ENCODE results near the gene P3H2.
"Not testable (repeated sequence)": the region's sequence is repeated elsewhere in the genome, so short reads cannot be mapped to it uniquely, and the experiment has no call there.

Gene P3H2, protein sequence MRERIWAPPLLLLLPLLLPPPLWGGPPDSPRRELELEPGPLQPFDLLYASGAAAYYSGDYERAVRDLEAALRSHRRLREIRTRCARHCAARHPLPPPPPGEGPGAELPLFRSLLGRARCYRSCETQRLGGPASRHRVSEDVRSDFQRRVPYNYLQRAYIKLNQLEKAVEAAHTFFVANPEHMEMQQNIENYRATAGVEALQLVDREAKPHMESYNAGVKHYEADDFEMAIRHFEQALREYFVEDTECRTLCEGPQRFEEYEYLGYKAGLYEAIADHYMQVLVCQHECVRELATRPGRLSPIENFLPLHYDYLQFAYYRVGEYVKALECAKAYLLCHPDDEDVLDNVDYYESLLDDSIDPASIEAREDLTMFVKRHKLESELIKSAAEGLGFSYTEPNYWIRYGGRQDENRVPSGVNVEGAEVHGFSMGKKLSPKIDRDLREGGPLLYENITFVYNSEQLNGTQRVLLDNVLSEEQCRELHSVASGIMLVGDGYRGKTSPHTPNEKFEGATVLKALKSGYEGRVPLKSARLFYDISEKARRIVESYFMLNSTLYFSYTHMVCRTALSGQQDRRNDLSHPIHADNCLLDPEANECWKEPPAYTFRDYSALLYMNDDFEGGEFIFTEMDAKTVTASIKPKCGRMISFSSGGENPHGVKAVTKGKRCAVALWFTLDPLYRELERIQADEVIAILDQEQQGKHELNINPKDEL

DNA sequence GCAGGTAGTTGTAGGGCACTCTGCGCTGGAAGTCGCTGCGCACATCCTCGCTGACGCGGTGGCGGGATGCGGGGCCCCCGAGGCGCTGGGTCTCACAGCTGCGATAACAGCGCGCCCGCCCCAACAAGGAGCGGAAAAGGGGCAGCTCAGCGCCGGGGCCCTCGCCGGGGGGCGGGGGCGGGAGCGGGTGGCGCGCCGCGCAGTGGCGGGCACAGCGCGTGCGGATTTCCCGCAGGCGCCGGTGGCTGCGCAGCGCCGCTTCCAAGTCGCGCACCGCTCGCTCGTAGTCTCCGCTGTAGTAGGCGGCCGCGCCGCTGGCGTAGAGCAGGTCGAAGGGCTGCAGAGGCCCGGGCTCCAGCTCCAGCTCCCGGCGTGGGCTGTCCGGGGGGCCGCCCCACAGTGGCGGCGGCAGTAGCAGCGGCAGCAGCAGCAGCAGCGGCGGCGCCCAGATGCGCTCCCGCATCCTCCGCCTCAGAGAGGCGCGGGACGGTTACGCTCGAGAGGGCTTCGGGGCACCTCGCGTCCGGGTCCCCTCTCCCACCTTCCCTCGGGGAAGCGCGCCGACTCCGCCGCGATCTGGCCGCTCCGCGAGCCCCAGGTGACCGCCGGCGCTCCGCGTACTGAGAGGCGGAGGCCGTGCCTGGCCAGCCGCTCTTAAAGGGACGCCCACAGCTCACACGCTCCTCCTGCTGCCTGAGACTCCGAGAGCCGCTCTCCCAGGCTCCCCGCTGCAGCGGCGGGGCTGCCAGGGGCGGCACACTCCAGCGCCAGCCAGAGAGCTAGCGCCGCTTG is at the start of gene P3H2:
Gene P3H2 (minus strand): TSS at position 629 of the 792 bp plus-strand sequence. CDS start 166 bp downstream, at position 463.
- peak; percentile 91 for DNase-seq
- in situ Hi-C loops (cut with HindIII; ENCODE audit: low pct_ligation_motif_present, low pct_unique_long_range_greater_than_20kb, low sequenced_read_pairs): no loop called here

DNA sequence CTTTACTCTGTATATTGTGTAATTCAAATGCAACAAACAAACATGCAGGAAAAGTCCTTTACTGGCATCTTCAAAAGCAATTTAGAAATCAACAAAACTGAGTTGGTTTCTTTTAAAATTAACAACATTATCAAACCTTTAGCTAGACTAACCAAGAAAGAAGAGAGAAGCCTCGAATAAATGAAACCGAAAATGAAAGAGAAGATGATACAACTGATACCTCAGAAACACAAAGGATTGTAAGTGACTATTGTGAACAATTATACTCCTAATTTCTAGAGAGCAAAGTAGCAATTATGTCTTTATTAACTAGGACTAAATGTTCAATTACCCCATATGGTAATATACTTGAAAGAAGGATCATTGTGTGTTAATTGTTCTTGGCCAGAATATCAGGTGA is 49.2 kb upstream of the P3H2 start:
- DNase-seq: peak; percentile 47
- in situ Hi-C loops (cut with HindIII; ENCODE audit: low pct_ligation_motif_present, low pct_unique_long_range_greater_than_20kb, low sequenced_read_pairs): no loop called here

DNA sequence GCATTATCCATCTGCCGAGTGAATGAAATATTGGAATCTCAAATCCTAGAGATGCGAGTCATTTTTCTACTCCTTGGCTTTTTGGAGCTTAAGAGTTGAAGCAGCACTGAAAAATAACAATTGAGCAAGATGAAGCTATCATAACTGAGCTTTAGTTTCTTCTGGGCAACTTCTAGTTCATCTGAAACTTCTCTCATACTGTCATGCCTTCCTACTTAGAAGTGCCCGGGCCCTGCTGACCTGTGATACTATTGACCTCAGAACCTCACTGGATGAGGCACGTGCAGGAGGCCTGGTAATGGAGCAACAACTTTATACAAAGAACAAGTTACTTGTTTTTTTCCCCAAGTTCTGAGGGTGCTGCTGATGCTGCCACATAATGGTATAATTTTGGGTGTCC is 48.5 kb upstream of the P3H2 start:
- DNase-seq: peak; percentile 15
- in situ Hi-C loops (cut with HindIII; ENCODE audit: low pct_ligation_motif_present, low pct_unique_long_range_greater_than_20kb, low sequenced_read_pairs): no loop called here

DNA sequence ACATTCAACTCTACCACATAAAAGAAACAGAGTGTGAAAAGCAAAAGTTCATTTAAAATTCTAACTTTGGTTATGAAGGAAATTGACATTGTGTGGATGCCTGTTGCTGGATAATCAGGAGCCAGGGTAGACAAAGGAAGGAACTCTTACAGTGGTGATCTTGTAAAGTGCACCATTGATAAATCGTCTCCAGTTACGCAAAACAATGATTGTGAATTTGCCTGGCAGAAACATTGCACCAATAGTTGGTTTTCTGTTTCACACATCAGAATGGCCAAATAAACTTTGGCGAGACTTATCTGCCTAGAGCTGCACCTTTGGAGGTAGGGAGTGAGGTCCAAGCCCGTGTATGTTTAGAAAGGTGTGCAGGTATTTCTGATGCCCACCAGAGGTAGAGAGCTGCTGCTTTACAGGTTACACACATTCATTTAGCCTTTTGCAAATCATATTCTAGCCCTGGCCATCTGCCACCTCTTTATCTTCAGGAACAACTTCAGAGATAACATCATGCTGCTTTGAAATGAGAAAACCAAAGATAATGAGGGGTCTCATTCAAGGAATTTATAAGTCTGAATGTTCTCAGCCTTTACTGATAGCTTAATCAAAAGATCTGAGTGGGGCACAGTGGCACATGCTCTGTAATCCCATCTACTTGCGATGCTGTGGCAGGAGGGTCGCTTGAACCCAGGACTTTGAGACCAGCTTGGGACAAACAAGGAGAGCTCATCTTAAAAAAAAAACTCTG is 47.4 kb upstream of the P3H2 start:
- in situ Hi-C loops (cut with HindIII; ENCODE audit: low pct_ligation_motif_present, low pct_unique_long_range_greater_than_20kb, low sequenced_read_pairs): no loop called here
- DNase-seq: no peak

DNA sequence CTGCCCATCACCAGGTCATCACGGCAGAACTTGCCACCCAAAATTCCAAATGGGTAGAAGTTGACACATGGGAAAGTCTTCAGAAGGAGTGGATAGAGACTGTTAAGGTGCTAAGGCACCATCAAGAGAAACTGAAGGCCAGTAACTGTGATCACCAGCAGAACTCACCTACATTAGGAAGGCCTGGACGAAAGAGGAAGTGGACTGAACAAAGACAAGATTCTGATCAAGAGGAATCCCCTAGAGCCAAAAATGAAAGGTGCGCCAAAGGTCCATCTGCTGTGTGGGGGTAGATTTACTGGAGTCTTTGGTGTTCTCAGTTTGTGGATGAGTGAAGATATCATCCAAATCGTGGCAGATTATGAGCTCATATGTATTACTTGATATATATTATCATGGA is 46.3 kb upstream of the P3H2 start:
- DNase-seq: no peak
- in situ Hi-C loops (cut with HindIII; ENCODE audit: low pct_ligation_motif_present, low pct_unique_long_range_greater_than_20kb, low sequenced_read_pairs): no loop called here

DNA sequence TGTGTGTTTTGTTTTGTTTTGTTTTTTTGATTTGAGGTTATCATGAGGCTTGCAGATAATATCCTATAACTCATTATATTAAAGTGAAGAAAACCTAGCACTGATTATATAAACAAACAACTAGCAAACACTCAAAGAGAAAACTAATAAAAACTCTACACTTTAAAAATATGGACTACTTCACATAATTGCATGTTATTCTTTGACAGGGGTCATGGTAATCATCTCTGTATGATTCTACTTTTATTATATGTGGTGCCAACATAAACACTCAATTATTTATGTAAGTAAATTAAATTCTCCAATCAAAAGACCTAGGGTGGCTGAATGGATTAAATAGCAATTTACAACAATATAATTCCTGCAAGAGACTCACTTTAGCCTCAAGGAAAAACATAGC is 44.6 kb upstream of the P3H2 start:
- DNase-seq: no peak

DNA sequence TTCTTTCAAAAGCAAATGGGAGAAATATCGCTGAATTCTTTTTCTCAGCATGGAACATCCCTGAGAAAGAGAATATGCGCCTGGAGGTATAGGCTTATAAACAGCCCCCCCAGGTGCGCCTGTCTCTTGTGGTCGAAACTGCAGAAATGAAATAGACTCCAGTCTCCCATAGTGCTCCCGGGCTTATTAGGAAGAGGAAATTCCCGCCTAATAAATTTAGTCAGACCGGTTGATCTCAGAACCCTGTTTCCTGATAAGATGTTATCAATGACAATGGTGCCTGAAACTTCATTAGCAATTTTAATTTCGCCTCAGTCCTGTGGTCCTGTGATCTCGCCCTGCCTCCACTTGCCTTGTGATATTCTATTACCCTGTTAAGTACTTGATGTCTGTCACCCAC is 41.3 kb upstream of the P3H2 start:
- in situ Hi-C loops (cut with HindIII; ENCODE audit: low pct_ligation_motif_present, low pct_unique_long_range_greater_than_20kb, low sequenced_read_pairs); DNase-seq: not testable (repeated sequence)

More for the DNA sequence above, 44.6 kb upstream of the P3H2 start:
- in situ Hi-C loops (cut with HindIII; ENCODE audit: low pct_ligation_motif_present, low pct_unique_long_range_greater_than_20kb, low sequenced_read_pairs): no loop called here

DNA sequence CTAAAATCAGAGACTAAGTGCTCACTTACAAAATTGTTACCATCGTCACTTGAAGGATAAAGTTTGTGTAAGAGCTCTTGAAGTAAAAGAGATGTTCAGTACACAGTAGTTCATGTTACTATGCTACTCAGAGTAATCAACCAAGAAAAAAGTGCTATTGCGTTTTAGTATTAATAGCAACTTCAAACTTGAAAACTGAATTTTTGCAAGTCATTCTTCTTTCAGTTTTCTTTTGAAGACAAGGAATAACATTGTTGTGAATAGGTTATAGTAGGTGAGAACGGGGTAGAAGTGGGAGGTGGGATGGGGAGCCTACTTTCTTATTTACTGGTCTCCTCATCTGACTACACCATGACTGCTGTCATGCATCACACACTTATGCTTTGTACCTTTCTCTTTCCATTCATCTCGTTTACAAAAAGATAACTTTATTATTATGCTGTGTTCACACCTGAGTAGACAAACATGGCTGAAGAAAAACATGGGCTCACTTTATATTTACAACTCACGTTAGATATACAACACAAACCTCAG is 39.3 kb upstream of the P3H2 start:
- DNase-seq: no peak
- in situ Hi-C loops (cut with HindIII; ENCODE audit: low pct_ligation_motif_present, low pct_unique_long_range_greater_than_20kb, low sequenced_read_pairs): no loop called here

DNA sequence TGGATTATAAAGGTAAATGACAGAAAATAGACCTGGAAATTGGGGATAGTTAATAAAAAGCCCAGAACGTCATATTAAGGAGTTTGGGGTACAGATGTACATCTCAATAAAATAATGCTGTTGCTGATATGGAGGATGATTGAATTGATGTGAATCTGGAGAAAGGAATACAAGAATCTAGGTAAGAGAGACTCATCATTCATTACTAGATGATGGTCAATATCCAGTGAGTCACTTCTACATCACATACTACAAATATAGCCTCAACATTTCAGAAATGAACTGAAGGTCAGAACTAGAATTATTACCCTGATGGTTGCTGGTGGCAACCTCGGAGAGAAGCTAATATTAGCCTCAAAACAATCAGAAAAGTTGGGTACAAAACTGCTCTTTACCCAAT is 37.6 kb upstream of the P3H2 start:
- in situ Hi-C loops (cut with HindIII; ENCODE audit: low pct_ligation_motif_present, low pct_unique_long_range_greater_than_20kb, low sequenced_read_pairs): no loop called here
- no peak for DNase-seq

DNA sequence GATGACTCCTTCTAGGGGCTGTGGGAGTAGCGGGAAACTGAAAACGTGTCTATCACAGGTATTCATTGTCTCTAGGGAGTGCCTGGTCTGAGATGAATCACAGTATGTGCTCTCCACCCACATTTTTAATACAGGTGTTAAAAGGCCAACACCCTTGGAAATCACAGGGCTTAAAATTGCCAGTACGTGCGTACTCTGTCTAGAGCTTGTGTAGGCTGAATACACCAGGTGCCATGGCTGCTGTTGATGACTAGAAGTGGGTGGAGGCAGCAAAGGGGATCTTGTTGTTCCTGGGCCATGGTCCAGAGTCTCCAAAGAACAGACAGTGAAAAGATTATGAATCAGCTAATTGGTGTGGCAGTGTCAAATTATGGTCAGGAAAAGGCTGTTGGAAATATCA is 35.1 kb upstream of the P3H2 start:
- in situ Hi-C loops (cut with HindIII; ENCODE audit: low pct_ligation_motif_present, low pct_unique_long_range_greater_than_20kb, low sequenced_read_pairs): no loop called here
- no peak for DNase-seq

DNA sequence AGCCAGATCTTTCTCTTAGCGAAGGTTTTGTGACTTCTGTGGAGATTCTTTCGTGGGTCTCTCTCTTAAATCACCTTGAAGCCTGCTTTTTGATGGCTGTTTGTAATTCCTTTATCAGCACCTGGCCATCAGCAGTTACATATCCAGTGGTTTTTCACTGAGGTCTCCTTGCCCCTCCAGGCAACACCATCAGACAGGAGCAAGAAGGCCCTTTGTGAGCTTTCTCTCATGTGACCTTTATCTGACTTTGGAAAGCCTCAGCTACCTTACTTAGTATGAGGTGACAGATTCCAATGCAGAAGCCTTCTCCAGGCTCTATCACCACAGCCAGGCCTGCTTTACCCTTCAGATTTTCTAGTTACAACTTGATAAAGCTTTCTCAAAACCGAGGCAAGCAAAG is 30.0 kb upstream of the P3H2 start:
- DNase-seq: no peak
- in situ Hi-C loops (cut with HindIII; ENCODE audit: low pct_ligation_motif_present, low pct_unique_long_range_greater_than_20kb, low sequenced_read_pairs): no loop called here

DNA sequence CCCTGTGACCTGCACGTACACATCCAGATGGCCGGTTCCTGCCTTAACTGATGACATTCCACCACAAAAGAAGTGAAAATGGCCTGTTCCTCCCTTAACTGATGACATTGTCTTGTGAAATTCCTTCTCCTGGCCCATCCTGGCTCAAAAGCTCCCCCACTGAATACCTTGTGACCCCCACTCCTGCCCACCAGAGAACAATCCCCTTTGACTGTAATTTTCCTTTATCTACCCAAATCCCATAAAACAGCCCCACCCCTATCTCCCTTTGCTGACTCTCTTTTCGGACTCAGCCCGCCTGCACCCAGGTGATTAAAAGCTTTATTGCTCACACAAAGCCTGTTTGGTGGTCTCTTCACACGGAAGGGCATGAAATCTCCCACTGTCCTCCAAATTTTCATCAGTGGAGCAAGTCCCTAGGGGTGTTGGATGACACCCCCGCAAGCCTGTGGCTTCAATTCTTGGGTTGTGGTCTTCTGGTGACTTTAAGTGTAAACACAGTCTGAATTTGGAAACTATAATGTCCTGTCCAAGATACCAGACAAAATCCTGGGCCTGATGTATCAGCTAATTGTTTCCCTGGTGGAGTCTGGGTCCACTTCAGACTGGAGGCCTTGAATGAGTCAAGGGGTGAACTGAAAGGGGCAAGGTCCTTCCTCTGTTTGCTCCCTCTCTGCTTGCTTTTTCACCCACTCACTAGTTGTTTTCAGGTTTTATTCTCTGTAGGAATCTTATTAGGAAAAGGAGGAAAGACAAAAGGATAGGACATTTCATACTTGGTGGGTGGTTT is 29.3 kb upstream of the P3H2 start:
- DNase-seq; in situ Hi-C loops (cut with HindIII; ENCODE audit: low pct_ligation_motif_present, low pct_unique_long_range_greater_than_20kb, low sequenced_read_pairs): not testable (repeated sequence)

DNA sequence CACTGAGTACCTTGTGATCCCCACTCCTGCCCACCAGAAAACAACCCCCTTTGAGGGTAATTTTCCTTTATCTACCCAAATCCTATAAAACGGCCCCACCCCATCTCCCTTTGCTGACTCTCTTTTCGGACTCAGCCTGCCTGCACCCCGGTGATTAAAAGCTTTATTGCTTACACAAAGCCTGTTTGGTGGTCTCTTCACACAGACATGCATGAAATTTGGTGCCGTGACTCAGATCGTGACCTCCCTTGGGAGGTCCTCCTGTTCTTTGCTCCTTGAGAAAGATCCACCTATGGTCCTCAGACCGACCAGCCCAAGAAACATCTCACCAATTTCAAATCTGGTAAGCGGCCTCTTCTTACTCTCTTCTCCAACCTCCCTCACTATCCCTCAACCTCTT is 24.1 kb upstream of the P3H2 start:
- in situ Hi-C loops (cut with HindIII; ENCODE audit: low pct_ligation_motif_present, low pct_unique_long_range_greater_than_20kb, low sequenced_read_pairs); DNase-seq: not testable (repeated sequence)

DNA sequence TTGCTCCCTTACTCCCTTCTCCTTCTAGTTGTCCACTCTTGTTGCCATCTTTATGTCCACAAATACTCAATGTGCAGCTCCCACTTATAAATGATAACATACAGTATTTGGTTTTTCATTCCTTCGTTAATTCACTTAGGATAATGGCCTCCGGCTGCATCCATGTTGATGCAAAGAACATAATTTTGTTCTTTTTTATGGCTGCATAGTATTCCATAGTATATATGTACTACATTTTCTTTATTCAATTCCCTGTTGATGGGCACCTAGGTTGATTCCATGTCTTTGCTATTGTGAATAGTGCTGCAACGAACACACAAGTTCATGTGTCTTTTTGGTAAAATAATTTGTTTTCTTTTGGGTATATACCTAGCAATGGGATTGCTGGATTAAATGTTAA is 21.3 kb upstream of the P3H2 start:
- DNase-seq: no peak
- in situ Hi-C loops (cut with HindIII; ENCODE audit: low pct_ligation_motif_present, low pct_unique_long_range_greater_than_20kb, low sequenced_read_pairs): no loop called here

DNA sequence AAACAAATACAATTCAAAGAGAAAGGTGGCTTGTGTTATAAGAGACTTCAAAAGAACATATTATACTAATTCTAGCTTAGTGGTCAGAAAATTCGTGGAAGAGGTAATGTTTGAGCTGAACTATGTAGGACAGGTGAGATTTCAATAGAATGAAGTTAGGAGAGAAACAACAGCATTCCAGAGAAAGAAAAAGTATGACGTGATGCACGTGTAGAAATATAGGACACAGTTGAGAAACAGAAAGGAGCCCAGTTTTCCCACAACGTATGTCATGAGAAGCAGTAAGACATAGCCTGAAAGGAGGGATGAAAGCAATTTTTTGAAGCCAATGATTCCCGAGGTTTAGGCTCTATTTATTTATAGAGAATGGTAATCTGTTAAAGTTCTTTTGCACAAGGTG is 18.7 kb upstream of the P3H2 start:
- no peak for DNase-seq
- in situ Hi-C loops (cut with HindIII; ENCODE audit: low pct_ligation_motif_present, low pct_unique_long_range_greater_than_20kb, low sequenced_read_pairs): no loop called here

DNA sequence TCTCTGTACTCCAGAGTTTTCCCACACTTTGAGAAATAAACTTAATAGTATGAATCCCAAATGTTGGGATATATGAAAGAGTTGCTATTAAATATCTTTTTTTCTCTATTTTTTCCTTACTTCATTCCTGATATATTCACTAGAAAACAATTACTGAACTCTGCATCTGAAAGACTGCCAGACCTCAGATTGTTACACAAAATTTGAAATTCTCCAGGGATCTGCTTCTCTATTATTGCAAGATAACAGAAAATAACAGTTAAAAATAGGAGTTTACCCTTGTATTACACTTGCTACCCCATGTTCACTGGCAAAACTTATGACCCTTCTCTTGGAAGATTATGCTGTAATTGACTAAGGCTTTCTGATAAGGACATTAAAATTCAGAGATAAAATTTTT is 11.7 kb upstream of the P3H2 start:
- in situ Hi-C loops (cut with HindIII; ENCODE audit: low pct_ligation_motif_present, low pct_unique_long_range_greater_than_20kb, low sequenced_read_pairs): no loop called here
- DNase-seq: no peak

DNA sequence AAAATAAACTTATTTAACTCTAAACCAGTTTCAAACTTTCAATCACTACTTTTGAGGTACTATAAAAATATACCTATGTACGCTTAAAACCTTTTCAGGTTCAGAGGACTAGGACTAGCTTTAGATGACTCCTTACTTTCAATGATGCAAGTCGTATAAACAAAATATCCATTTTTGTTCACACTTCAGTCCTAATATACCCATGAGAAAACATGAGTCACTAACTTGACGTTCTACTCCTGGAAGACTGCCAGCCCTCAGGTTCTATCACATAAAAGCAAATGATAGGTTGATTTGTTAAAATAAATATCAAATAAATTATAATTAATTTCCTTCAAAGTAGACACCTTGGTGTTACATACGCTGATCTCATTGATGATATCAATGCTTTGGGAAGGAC is 10.6 kb upstream of the P3H2 start:
- peak; percentile 49 for DNase-seq
- in situ Hi-C loops (cut with HindIII; ENCODE audit: low pct_ligation_motif_present, low pct_unique_long_range_greater_than_20kb, low sequenced_read_pairs): no loop called here

DNA sequence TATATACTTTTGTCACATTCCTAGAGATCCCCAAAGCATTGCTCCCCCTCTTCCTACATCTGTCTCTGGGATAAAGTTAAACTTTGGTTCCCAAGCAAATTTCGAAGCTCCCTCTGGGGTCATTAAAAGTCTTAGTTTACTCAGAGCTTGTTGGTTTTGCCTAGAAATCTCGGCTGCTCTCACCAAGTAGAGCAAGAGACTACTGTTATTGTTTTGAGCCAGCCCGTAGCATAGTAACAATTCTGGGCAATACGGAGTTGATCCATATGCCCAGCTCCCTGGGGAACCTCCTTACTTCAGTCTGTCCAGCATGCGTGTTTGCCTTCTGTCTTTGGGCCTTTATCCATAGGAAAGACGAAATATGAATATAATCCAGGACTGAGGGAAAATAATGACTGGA is 10.0 kb upstream of the P3H2 start:
- in situ Hi-C loops (cut with HindIII; ENCODE audit: low pct_ligation_motif_present, low pct_unique_long_range_greater_than_20kb, low sequenced_read_pairs): no loop called here
- DNase-seq: no peak

Measured in ACHN (cell line).